A549 (cell line): ENCODE data around the gene TRPM4.
"Not testable (repeated sequence)": the region's sequence is repeated elsewhere in the genome, so short reads cannot be mapped to it uniquely, and the experiment has no call there.

Source experiments
- CTCF ChIP-seq: fragments of >200 bp; sonication (Bioruptor Twin); formaldehyde crosslinking; IDR thresholded peaks from 3 replicates; pipeline ENCODE4 v1.5.1; 2016
- PHF8 ChIP-seq: fragments of 200-600 bp; sonication (generic); IDR thresholded peaks from 2 replicates; pipeline ENCODE4 v1.6.1; 2016; ENCODE audit warnings: low read depth, mild to moderate bottlenecking, antibody characterized with exemption, moderate library complexity, borderline replicate concordance
- SMC3 ChIP-seq: fragments of >200 bp; sonication (Bioruptor Twin); formaldehyde crosslinking; IDR thresholded peaks from 3 replicates; pipeline ENCODE4 v1.6.1; 2018; ENCODE audit warnings: inconsistent platforms
- TF ChIP-seq, protein P1 (sequence below): fragments of 200-600 bp; sonication (generic); IDR thresholded peaks from 2 replicates; pipeline ENCODE4 v1.6.1; 2016; ENCODE audit warnings: antibody characterized with exemption, mild to moderate bottlenecking, moderate library complexity

GRCh38 chr19:49121841-49122240, 35.8 kb upstream of the TRPM4 start:
- TF ChIP-seq, protein P1, sequence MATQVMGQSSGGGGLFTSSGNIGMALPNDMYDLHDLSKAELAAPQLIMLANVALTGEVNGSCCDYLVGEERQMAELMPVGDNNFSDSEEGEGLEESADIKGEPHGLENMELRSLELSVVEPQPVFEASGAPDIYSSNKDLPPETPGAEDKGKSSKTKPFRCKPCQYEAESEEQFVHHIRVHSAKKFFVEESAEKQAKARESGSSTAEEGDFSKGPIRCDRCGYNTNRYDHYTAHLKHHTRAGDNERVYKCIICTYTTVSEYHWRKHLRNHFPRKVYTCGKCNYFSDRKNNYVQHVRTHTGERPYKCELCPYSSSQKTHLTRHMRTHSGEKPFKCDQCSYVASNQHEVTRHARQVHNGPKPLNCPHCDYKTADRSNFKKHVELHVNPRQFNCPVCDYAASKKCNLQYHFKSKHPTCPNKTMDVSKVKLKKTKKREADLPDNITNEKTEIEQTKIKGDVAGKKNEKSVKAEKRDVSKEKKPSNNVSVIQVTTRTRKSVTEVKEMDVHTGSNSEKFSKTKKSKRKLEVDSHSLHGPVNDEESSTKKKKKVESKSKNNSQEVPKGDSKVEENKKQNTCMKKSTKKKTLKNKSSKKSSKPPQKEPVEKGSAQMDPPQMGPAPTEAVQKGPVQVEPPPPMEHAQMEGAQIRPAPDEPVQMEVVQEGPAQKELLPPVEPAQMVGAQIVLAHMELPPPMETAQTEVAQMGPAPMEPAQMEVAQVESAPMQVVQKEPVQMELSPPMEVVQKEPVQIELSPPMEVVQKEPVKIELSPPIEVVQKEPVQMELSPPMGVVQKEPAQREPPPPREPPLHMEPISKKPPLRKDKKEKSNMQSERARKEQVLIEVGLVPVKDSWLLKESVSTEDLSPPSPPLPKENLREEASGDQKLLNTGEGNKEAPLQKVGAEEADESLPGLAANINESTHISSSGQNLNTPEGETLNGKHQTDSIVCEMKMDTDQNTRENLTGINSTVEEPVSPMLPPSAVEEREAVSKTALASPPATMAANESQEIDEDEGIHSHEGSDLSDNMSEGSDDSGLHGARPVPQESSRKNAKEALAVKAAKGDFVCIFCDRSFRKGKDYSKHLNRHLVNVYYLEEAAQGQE, result not testable (repeated sequence)
- TF ChIP-seq PHF8, SMC3, CTCF: not testable (repeated sequence)
